Fibroblast of upper back skin (primary cell): ENCODE results near the gene SERF1A.
"Not testable (repeated sequence)": the region's sequence is repeated elsewhere in the genome, so short reads cannot be mapped to it uniquely, and the experiment has no call there.

Experiments
- DNase-seq: peaks from one replicate; pipeline ENCODE4 v3.0.0-alpha.2; 2013

SERF1A gene

GRCh38 chr5:70900533-70901271 lies at the start of gene SERF1A:
TSS of gene SERF1A (plus strand) at chr5:70900669. CDS start at chr5:70900870, 201 bp downstream.
- DNase-seq = not testable (repeated sequence)

GRCh38 chr5:70866778-70867177 lies 33.7 kb upstream of the SERF1A start:
- DNase-seq = not testable (repeated sequence)

GRCh38 chr5:70870626-70871025 lies 29.8 kb upstream of the SERF1A start:
- DNase-seq = not testable (repeated sequence)

GRCh38 chr5:70896076-70896475 lies 4.4 kb upstream of the SERF1A start:
- not testable (repeated sequence) for DNase-seq

GRCh38 chr5:70901272-70901571 lies 753 bp downstream of the SERF1A start:
- not testable (repeated sequence) for DNase-seq

GRCh38 chr5:70906624-70907023 lies 6.2 kb downstream of the SERF1A start:
- not testable (repeated sequence) for DNase-seq

GRCh38 chr5:70916829-70917228 lies 16.4 kb downstream of the SERF1A start:
- not testable (repeated sequence) for DNase-seq

GRCh38 chr5:70925211-70925562 lies 24.7 kb downstream of the SERF1A start:
- not testable (repeated sequence) for DNase-seq

- DNase-seq = not testable (repeated sequence)
Measured at GRCh38 chr5:70931709-70932368, 31.4 kb downstream of the SERF1A start.

GRCh38 chr5:70932560-70932959 lies 32.1 kb downstream of the SERF1A start:
- DNase-seq = not testable (repeated sequence)

GRCh38 chr5:70953068-70953467 lies 52.6 kb downstream of the SERF1A start:
- DNase-seq = not testable (repeated sequence)
